ENCODE results near the gene TLX1.
A peak's percentile ranks its signal among the peaks of the same experiment; 100 is the strongest.

Gene TLX1

GRCh38 chr10:101122270-101123084 lies 8.6 kb upstream of the TLX1 start:
- Histone ChIP-seq H3K4me3 (ENCODE audit: insufficient read depth, low read depth, low read length, poor library complexity, severe bottlenecking) (peak overlapping the region; percentile 46), H3K9me3 (ENCODE audit: control insufficient read depth, low read length) (no peaks in the 10 kb centered on the region), H3K36me3 (ENCODE audit: control insufficient read depth, insufficient read depth, low read length) (no peaks in the 10 kb centered on the region), H3K27me3 (replicated peaks; ENCODE audit: control insufficient read depth, insufficient read depth, low read length, poor library complexity, severe bottlenecking) (peaks cover 34% of the 10 kb centered on the region), H3K4me1 (ENCODE audit: control insufficient read depth, insufficient read depth, low read length, poor library complexity, severe bottlenecking) (peaks cover 18% of the 10 kb centered on the region), H3K27ac (ENCODE audit: insufficient read depth, low read length, poor library complexity, severe bottlenecking) (no peak overlapping the region)
- DNase-seq = no peak

GRCh38 chr10:101123085-101123814 lies 7.8 kb upstream of the TLX1 start:
- Histone ChIP-seq H3K36me3 (ENCODE audit: control insufficient read depth, insufficient read depth, low read length) (no peaks in the 10 kb centered on the region), H3K27me3 (replicated peaks; ENCODE audit: control insufficient read depth, insufficient read depth, low read length, poor library complexity, severe bottlenecking) (peaks cover 34% of the 10 kb centered on the region), H3K27ac (ENCODE audit: insufficient read depth, low read length, poor library complexity, severe bottlenecking) (no peak overlapping the region), H3K4me3 (ENCODE audit: insufficient read depth, low read depth, low read length, poor library complexity, severe bottlenecking) (peak overlapping the region; percentile 46), H3K9me3 (ENCODE audit: control insufficient read depth, low read length) (no peaks in the 10 kb centered on the region), H3K4me1 (ENCODE audit: control insufficient read depth, insufficient read depth, low read length, poor library complexity, severe bottlenecking) (peaks cover 18% of the 10 kb centered on the region)
- no peak for DNase-seq

GRCh38 chr10:101123815-101124617 lies 7.1 kb upstream of the TLX1 start:
- Histone ChIP-seq H3K4me1 (ENCODE audit: control insufficient read depth, insufficient read depth, low read length, poor library complexity, severe bottlenecking) (peaks cover 18% of the 10 kb centered on the region), H3K36me3 (ENCODE audit: control insufficient read depth, insufficient read depth, low read length) (no peaks in the 10 kb centered on the region), H3K9me3 (ENCODE audit: control insufficient read depth, low read length) (no peaks in the 10 kb centered on the region), H3K4me3 (ENCODE audit: insufficient read depth, low read depth, low read length, poor library complexity, severe bottlenecking) (peak overlapping the region; percentile 46), H3K27ac (ENCODE audit: insufficient read depth, low read length, poor library complexity, severe bottlenecking) (no peak overlapping the region), H3K27me3 (replicated peaks; ENCODE audit: control insufficient read depth, insufficient read depth, low read length, poor library complexity, severe bottlenecking) (peaks cover 34% of the 10 kb centered on the region)
- no peak for DNase-seq

- Histone ChIP-seq H3K36me3 (ENCODE audit: control insufficient read depth, insufficient read depth, low read length) (no peaks in the 10 kb centered on the region), H3K9me3 (ENCODE audit: control insufficient read depth, low read length) (no peaks in the 10 kb centered on the region), H3K27ac (ENCODE audit: insufficient read depth, low read length, poor library complexity, severe bottlenecking) (no peak overlapping the region), H3K4me1 (ENCODE audit: control insufficient read depth, insufficient read depth, low read length, poor library complexity, severe bottlenecking) (peaks cover 18% of the 10 kb centered on the region), H3K27me3 (replicated peaks; ENCODE audit: control insufficient read depth, insufficient read depth, low read length, poor library complexity, severe bottlenecking) (peaks cover 36% of the 10 kb centered on the region), H3K4me3 (ENCODE audit: insufficient read depth, low read depth, low read length, poor library complexity, severe bottlenecking) (no peak overlapping the region)
- DNase-seq = no peak
Observed at GRCh38 chr10:101124933-101125332, 6.2 kb upstream of the TLX1 start.

- Histone ChIP-seq H3K36me3 (ENCODE audit: control insufficient read depth, insufficient read depth, low read length) (no peaks in the 10 kb centered on the region), H3K27me3 (replicated peaks; ENCODE audit: control insufficient read depth, insufficient read depth, low read length, poor library complexity, severe bottlenecking) (peaks cover 49% of the 10 kb centered on the region), H3K4me3 (ENCODE audit: insufficient read depth, low read depth, low read length, poor library complexity, severe bottlenecking) (no peak overlapping the region), H3K27ac (ENCODE audit: insufficient read depth, low read length, poor library complexity, severe bottlenecking) (no peak overlapping the region), H3K9me3 (ENCODE audit: control insufficient read depth, low read length) (no peaks in the 10 kb centered on the region), H3K4me1 (ENCODE audit: control insufficient read depth, insufficient read depth, low read length, poor library complexity, severe bottlenecking) (peaks cover 25% of the 10 kb centered on the region)
- no peak for DNase-seq
Observed at GRCh38 chr10:101126684-101127628, 4.1 kb upstream of the TLX1 start.

- Histone ChIP-seq H3K4me1 (ENCODE audit: control insufficient read depth, insufficient read depth, low read length, poor library complexity, severe bottlenecking) (peaks cover 33% of the 10 kb centered on the region), H3K27me3 (replicated peaks; ENCODE audit: control insufficient read depth, insufficient read depth, low read length, poor library complexity, severe bottlenecking) (peaks cover 55% of the 10 kb centered on the region), H3K36me3 (ENCODE audit: control insufficient read depth, insufficient read depth, low read length) (no peaks in the 10 kb centered on the region), H3K4me3 (ENCODE audit: insufficient read depth, low read depth, low read length, poor library complexity, severe bottlenecking) (no peak overlapping the region), H3K9me3 (ENCODE audit: control insufficient read depth, low read length) (no peaks in the 10 kb centered on the region), H3K27ac (ENCODE audit: insufficient read depth, low read length, poor library complexity, severe bottlenecking) (no peak overlapping the region)
- no peak for DNase-seq
Observed at GRCh38 chr10:101130141-101130540, 959 bp upstream of the TLX1 start.

GRCh38 chr10:101131962-101132635 lies 999 bp downstream of the TLX1 start:
- Histone ChIP-seq H3K27ac (ENCODE audit: insufficient read depth, low read length, poor library complexity, severe bottlenecking) (no peak overlapping the region), H3K9me3 (ENCODE audit: control insufficient read depth, low read length) (no peaks in the 10 kb centered on the region), H3K27me3 (replicated peaks; ENCODE audit: control insufficient read depth, insufficient read depth, low read length, poor library complexity, severe bottlenecking) (peaks cover 70% of the 10 kb centered on the region), H3K4me3 (ENCODE audit: insufficient read depth, low read depth, low read length, poor library complexity, severe bottlenecking) (no peak overlapping the region), H3K4me1 (ENCODE audit: control insufficient read depth, insufficient read depth, low read length, poor library complexity, severe bottlenecking) (peaks cover 37% of the 10 kb centered on the region), H3K36me3 (ENCODE audit: control insufficient read depth, insufficient read depth, low read length) (no peaks in the 10 kb centered on the region)
- DNase-seq = no peak

- H3K27me3 ChIP-seq (replicated peaks; ENCODE audit: control insufficient read depth, insufficient read depth, low read length, poor library complexity, severe bottlenecking) = peaks cover 76% of the 10 kb centered on the region
- H3K4me3 ChIP-seq (ENCODE audit: insufficient read depth, low read depth, low read length, poor library complexity, severe bottlenecking) = no peak overlapping the region
- peaks cover 37% of the 10 kb centered on the region for H3K4me1 ChIP-seq (ENCODE audit: control insufficient read depth, insufficient read depth, low read length, poor library complexity, severe bottlenecking)
- H3K36me3 ChIP-seq (ENCODE audit: control insufficient read depth, insufficient read depth, low read length) = no peaks in the 10 kb centered on the region
- no peak overlapping the region for H3K27ac ChIP-seq (ENCODE audit: insufficient read depth, low read length, poor library complexity, severe bottlenecking)
- DNase-seq = no peak
- H3K9me3 ChIP-seq (ENCODE audit: control insufficient read depth, low read length) = no peaks in the 10 kb centered on the region
Observed at GRCh38 chr10:101132636-101133473, 1.8 kb downstream of the TLX1 start.

Data from effector memory CD4-positive, alpha-beta T cell (primary cell).